CD4-positive, alpha-beta T cell treated with Interleukin-17A for 4 hours (primary cell): ENCODE results near the gene SSH2.

Source experiments
- DNase-seq: peaks from one replicate; pipeline ENCODE4 v3.0.0-alpha.2; 2020; ENCODE audit warnings: mixed read lengths

The SSH2 gene

GRCh38 chr17:29771546-29771945 lies 158.5 kb downstream of the SSH2 start:
- DNase-seq, result no peak

GRCh38 chr17:29769225-29769624 lies 160.8 kb downstream of the SSH2 start:
- no peak for DNase-seq

DNA sequence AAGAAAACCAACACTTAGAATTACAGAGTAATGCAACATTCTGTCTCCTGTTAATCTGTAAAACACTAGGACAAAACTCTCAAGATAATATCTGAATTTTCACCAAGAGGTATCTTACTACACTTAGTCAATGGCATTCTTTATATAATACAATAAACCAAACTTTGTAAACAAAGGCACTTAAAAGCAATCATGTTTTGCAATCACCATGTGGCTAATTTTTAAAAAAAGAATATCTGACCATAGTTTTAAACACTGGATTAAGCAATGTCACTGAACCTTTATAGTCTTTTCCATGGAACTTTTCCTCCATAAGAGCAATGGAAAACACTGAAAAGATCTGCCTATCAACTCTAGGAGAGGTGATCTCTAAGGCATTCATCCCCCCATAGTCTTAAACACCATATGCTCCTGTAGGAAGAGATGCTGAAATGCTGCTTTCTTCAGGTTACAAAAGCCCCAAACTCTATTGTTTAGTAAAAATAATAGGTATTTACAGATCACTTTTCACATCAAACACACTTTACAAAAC lies 163.2 kb downstream of the SSH2 start:
- no peak for DNase-seq

DNA sequence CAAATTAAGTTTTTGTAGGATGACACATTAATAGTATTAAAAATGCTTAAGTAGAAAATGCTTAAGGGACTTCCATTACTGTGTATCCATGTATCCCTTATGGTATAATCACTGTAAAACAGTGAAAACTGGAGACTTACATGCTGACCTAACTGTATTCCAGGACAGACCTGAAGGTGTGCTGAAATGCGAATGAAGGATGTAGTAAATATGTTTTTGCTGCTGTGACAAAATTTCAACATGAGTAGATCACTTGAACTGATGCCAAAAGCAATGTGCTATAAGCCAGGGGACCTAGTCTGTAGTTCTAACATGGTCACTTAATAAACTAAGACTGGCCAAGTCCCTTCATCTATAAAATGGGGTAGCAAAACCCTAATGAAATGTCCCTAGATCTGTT lies 165.3 kb downstream of the SSH2 start:
- no peak for DNase-seq

- no peak for DNase-seq
These were observed 165.8 kb downstream of the SSH2 start for GRCh38 chr17:29764217-29764616.

- DNase-seq, result no peak
These were observed 166.8 kb downstream of the SSH2 start for GRCh38 chr17:29763273-29763672.

- peak; percentile 93 for DNase-seq
These were observed 168.8 kb downstream of the SSH2 start for GRCh38 chr17:29761040-29761761.

- peak; percentile 70 for DNase-seq
These were observed 169.6 kb downstream of the SSH2 start for GRCh38 chr17:29760279-29761039.

DNA sequence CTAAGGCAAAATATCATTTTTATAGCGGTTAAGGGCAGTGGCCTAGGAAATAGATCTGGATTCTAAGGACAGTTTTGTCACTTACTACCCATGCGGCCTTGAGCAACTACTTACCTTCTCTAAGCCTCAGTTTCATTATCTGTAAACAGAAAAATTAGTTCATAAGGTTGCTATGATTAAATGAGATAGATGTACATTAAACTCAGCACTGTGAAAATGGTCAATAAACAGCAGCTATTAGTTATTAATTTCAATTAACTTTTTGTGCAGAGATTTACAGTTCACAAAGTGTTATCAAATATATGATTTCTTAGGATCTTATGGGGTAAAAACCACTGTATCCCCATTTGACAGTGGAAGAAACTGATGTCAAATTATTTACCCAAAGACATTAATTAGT lies 171.8 kb downstream of the SSH2 start:
- DNase-seq, result no peak

GRCh38 chr17:29757788-29758187 lies 172.2 kb downstream of the SSH2 start:
- peak; percentile 14 for DNase-seq

- no peak for DNase-seq
These were observed 176.1 kb downstream of the SSH2 start for GRCh38 chr17:29753845-29754439.

DNA sequence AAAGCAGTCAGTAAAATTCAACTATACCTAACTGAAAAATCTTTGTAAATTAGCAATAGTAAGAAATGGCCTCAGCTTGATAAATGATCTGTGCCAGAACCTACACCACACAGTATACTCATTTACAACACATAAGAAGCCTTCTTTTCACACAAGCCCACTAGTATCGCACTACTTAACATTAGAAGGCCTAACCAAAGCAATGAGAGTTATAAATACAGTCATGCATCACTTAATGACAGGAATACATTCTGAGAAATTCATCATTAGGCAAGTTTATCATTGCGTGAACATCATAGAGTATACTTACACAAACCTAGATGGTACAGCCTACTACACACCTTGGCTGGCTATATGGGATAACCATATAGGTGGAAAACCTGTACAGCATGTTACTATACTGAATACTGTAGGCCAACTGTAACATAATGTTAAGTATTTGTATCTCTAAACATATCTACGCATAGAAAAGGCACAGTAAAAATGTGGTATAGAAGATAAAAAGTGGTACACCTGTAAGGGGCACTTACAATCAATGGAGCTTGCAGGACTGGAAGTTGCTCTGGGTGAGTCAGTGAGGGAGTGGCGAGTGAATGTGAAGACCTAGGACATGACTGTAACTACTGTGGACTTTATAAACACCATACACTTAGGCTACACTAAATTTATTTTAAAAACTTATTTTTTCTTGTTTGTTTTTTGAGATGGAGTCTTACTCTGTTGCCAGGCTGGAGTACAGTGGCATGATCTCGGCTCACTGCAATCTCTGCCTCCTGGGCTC lies 180.8 kb downstream of the SSH2 start:
- peak; percentile 17 for DNase-seq

DNA sequence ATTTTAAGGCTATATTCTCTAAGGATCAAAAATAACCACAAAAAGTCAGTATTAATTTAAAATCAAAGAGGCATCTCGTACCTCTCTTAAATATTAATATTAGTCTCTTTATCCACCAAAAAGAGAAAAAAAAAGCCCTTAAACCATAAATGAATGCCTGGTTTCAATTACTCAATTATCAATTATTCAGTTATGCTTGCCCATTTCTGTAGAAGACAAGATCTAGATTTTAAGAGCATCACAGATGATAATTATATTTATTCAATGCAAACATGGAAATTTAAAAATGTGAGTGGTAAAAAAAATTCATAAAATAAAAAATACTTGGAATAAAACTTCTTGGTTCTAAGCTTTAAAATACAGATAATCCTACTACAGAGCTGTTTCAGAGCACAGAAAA lies 181.6 kb downstream of the SSH2 start:
- DNase-seq, result no peak

- no peak for DNase-seq
These were observed 182.4 kb downstream of the SSH2 start for GRCh38 chr17:29747660-29748059.

DNA sequence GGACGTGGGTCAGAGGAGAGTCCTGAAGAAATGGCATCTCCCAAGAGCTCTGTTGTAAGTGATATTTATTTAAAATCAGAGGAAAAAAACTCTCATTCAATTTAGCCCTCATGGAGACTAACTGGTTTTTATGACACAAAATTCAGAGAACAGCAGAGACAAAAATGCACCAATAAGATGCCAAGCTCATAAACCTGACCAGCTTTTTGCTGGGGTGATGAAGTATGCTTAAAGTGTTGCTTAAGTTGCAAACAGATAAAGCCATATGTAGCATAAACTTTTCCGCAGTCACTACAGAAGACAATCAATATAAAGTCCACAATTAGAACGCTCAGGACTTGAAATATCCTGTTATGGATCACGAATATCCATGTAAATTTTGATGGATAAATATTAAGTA lies 183.4 kb downstream of the SSH2 start:
- DNase-seq, result no peak

DNA sequence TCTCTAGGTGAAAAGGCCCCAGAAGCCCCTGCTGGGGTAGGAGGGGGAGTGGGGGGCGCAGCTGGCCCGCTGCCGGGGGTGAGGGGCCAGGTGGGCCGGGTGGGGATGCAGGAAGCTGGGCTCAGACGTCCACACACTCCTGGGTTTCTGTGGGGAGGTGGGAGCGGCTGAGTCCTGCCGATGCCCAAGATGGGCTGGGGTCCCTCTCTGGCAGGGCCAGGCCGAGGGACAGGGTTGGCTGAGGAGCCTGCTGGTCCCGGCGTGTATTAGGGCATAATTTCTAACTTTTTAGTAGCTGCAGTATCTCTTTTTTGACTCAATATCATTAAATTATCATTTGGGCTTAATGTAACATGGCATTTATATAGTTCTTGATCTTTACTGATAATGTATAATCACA lies 185.9 kb downstream of the SSH2 start:
- no peak for DNase-seq

GRCh38 chr17:29742210-29742513 lies 187.9 kb downstream of the SSH2 start:
- no peak for DNase-seq

- peak; percentile 15 for DNase-seq
These were observed 190.0 kb downstream of the SSH2 start for GRCh38 chr17:29740017-29740416.

GRCh38 chr17:29734640-29735039 lies 195.4 kb downstream of the SSH2 start:
- DNase-seq, result no peak

GRCh38 chr17:29733166-29733565 lies 196.9 kb downstream of the SSH2 start:
- no peak for DNase-seq

- DNase-seq, result no peak
These were observed 197.4 kb downstream of the SSH2 start for GRCh38 chr17:29732613-29733012.

DNA sequence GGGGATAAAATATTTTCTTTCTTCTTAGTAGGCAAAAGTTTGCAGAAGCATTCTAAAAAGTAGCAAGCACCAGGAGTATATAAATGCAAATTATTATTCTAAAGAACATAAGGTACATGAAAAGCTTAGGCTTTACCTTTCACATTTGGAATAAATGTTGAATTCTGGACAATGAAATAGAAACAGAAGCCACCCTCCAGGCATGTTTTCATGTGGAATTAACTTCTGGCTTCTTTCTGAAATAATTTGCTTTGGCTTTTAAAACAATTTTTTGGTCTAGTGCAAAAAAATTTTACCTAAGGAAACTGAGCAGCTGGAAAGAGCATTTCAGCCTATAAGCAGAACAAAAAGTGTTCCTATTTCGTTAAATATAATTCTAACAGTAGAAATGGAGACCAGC lies 197.8 kb downstream of the SSH2 start:
- DNase-seq, result no peak

- no peak for DNase-seq
These were observed 198.5 kb downstream of the SSH2 start for GRCh38 chr17:29731589-29731929.
